GM19240 (cell line): ENCODE data around the gene CDK5.

ENCODE experiments used
- DNase-seq: peaks from one replicate; pipeline ENCODE4 v3.0.0; 2011; ENCODE audit warnings: low spot score; ENCODE audit not compliant: insufficient read length

Gene CDK5

GRCh38 chr7:151057506-151057988 is at the start of gene CDK5:
CDK5 (minus strand) TSS chr7:151057897; CDS start chr7:151057848, 49 bp downstream.
- DNase-seq: peak; percentile 56

- DNase-seq: no peak
Observed at GRCh38 chr7:151104411-151105235, 46.9 kb upstream of the CDK5 start.

GRCh38 chr7:151103973-151104372 is 46.3 kb upstream of the CDK5 start:
- DNase-seq: no peak

- DNase-seq: no peak
Observed at GRCh38 chr7:151102991-151103390, 45.3 kb upstream of the CDK5 start.

DNA sequence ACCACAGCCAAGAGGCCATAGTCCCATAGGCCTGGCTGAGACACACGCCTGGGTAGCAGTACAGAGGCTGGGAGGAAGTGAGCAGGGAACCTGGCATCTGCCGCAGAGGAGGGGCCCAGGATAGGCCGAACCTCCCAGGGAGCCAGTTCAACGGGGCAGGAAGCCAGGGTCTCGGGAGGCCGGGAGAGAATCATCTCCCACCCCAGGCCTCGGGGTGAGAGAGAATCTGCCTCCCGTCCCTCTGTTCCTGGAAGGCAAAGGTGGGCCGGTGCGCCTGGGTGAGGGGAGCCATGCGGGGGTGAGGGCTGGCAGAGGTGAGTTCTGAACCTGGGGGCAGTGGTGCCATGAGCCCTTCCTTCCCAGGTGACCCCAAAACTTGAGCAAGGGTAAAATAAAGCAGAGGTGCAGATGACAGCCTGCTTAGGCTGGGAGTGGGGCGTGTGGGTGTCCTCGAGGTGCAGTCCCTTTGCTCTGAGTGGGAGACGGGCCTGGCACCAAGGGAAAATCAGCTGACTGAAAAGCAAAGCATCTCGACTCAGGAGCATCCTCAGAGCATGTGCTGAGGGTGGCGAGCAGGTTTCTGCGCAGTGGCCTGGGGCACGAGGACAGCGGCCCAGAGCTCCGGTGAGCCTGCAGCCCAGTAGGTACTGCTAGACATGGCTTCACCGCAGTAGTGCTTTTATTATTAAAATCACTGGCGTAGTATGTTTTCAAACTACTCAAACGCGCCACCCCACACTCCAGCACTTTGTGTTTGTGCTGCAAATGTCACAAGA is 44.1 kb upstream of the CDK5 start:
- no peak for DNase-seq

GRCh38 chr7:151100921-151101320 is 43.2 kb upstream of the CDK5 start:
- DNase-seq: no peak

DNA sequence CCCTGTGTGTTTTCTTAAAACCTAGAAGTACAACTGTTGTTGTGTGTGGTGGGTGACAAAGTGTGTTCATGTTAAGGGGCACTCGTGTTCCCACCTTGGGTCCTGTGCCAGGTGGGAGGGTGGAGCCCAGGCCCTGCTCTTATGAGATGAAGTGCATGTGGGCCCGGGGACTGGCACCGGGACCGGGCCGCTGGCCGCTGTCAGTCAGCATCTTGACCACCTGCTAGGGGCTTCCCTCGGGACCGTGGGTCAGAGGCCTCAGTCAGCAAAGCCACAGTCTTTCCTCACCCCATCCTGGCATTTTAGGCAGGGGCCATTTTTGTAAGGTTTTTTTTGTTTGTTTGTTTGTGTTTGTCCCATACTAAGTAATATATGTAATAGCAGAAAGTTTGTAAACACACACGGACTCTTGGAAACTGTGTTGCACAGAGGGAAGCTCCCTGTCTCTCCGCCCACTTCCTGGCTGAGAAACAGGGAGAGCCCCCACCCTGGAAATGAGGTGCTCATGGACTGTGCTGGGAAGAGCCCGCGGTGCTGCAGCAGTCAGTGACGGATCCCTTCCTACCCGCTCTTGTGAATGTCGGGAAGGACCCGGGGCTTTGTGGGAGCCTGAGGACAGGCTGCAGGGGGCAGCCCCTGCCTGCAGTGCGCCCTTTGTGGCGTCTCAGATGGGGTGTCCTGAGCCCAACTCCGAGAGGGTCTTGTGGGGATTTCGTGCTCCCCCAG is 42.0 kb upstream of the CDK5 start:
- no peak for DNase-seq

GRCh38 chr7:151095828-151096475 is 38.3 kb upstream of the CDK5 start:
- no peak for DNase-seq

DNA sequence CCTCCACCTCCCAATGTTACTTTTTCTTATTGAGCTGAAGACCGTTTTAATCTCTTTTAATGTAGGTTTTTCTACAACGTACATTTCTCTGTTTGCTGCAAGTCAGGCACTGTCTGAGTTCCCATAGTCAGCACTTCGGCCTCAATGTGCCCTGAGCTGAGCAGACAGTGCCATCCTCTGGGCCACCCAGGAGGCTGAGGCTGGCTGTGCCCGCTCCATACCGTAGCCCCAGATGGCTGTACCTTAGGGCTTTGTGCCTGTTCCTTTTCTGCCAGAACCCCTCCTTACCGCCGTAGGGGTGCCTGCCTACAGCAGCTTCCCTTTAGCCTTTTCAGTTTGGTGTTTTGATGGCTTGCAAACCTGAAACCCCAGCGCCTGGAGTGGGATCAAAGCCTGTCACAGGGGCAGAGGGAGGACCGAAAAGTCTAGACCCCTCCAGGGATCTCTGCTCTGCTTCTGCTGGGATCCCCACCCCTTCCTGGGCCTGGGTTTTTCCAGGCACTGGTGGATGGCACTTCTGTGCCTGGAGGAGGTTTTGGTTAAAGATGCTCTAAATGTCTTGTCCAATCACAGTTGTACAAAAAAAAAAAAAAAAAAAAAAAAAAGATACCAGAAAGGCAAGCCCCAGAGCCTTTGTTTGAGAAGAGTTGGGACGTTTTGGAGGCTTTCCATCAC is 37.6 kb upstream of the CDK5 start:
- no peak for DNase-seq

- DNase-seq: no peak
Observed at GRCh38 chr7:151094675-151095074, 37.0 kb upstream of the CDK5 start.

DNA sequence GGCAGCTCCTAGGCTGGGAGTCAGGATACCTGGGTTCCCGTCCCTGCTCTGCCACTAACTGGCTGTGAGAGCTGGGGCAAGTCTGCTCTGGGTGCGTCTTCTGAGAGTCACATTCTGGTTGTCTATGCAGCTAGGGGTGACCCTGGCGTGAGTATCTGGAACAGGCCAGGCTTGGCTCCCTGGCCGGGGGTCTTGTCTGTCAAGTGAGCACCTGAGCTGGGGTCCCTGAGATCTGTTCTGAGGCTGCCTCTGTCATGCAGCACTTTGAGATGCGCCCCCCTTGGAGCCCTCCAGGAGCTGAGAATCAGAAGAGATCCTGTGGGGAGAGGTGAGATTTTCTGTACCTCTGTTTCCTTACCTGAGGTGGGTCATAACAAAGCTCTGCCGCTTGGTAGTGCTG is 36.1 kb upstream of the CDK5 start:
- no peak for DNase-seq

DNA sequence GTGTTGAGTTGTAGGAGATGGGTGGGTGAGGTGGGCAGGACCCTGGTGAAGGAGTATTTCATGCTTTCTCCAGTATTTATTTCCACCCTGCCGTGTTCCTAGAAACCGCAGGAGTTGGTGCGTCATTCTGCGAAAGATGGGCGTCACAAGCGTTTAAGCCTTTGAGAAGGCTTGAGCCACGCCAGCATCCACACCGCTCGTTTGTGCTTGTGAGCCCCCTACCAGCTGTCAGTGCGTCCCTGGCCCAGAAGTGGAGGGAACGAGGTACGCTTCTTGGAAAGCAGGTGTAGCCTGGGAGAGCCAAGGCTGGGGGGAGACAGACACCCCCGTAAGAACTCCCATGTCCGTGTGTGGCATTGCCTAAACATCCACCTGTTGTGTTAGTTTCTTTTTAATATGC is 34.3 kb upstream of the CDK5 start:
- DNase-seq: no peak

DNA sequence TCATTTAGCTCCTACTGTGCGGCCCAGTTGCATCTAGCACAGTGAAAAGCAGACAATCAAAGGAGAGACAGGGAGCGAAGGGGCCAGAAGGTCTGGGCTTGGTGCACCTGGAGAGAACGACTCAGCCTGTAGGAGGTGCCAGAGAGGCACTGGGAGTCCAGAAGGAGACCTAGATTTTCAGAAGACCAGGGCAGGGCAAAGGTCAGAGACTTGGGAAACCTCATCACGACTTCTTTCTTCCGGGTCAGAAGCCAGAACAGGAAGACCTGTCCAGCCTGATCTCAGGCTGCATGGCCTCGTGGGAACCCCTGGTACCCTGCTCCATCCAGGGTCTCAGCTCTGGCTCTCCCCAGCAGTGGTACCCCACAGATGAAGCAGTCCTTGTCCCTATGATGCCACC is 33.7 kb upstream of the CDK5 start:
- DNase-seq: no peak

- DNase-seq: no peak
Observed at GRCh38 chr7:151091003-151091402, 33.3 kb upstream of the CDK5 start.

- no peak for DNase-seq
Observed at GRCh38 chr7:151089893-151090730, 32.4 kb upstream of the CDK5 start.

DNA sequence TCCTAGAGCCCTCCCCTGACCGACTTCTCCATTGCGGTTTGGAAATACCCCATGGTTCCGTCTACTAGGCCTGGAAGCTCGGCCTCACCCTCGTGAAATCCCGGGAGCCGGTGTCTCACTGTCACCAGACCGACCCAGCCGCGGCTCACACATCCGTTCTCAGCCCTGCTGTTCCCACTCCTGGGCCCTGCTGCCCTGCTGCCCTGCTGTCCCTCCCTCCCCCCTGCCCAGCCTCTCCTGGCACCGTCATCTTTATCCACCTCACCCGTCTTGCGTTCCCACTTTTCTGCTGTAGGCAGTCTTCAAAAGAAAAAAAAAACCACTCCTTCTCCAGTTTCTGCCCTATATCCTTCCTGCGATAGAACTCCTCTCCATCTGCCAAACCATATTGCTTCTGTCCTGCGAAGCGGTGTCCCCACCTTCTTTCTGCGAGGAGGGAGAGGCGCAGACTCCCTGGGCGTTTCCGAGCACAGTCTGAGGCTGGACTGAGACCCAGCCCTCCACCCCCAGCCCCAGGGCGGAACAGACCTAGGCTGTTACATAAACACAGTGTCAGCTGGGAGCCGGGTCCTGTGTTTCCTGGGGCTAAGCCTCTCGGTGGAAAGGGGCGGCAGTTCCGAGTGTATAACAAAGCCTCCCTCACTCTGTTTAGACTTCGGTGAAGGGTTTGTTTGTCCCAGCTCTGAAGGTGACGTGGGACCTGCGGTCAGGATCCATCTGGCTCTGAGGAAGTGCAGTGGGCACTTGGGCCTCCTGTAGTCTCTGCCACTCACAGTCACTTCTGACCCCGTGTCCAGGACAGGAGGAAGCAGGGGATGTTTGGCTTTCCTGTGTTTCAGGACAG is 31.4 kb upstream of the CDK5 start:
- no peak for DNase-seq

- no peak for DNase-seq
Observed at GRCh38 chr7:151088019-151088855, 30.5 kb upstream of the CDK5 start.
